Omental fat pad (tissue), 4 donors: Measurements from ENCODE around the gene DNM1L. TPM values are rescaled to one million over a fixed set of nuclear protein-coding genes. Genes with fewer than 3 reads are reported as not detected.

Source experiments
- ATAC-seq: fragments of 150-250 bp; one replicate; pipeline ENCODE4 v1.9.1; 2016; ENCODE audit warnings: mild to moderate bottlenecking, moderate library complexity; ENCODE audit not compliant: low FRiP score
- DNase-seq: peaks from one replicate; pipeline ENCODE4 v3.0.0-alpha.2; 2019; ENCODE audit warnings: low spot score
- CTCF ChIP-seq, 3 donors: fragments of 450-650 bp; IDR thresholded peaks; one replicate each; pipeline ENCODE4 v1.5.1; 2016 to 2017; ENCODE audit warnings: antibody characterized with exemption in 3 of 3, mild to moderate bottlenecking in 3 of 3, moderate library complexity in 2 of 3
- total RNA-seq, 4 donors: library from RNA; depleted of rRNA; stranded (reverse); fragments of >200 nt; gene quantifications; one replicate each; pipeline ENCODE4 v1.1.0, GENCODE V29; 2016

DNM1L gene
- total RNA-seq, result 10 to 100 TPM; 44.7 to 87.4 (median 59.8) TPM

GRCh38 chr12:32679091-32679919 is at the start of gene DNM1L:
Gene DNM1L, plus strand, starts transcription at chr12:32679301. Its CDS starts 63 bp downstream, at chr12:32679364.
- TF ChIP-seq CTCF (IDR thresholded peaks at IDR 0.05), result no peak
- peak; percentile 83 for DNase-seq

GRCh38 chr12:32641287-32641901 is 37.7 kb upstream of the DNM1L start:
- no peak for DNase-seq
- TF ChIP-seq CTCF (IDR thresholded peaks at IDR 0.05), result no peak
- ATAC-seq, result no peak

More at GRCh38 chr12:32679091-32679919, at the start of gene DNM1L:
- peak; percentile 99 for ATAC-seq

GRCh38 chr12:32644431-32644830 is 34.7 kb upstream of the DNM1L start:
- no peak for TF ChIP-seq CTCF (IDR thresholded peaks at IDR 0.05)
- ATAC-seq, result no peak
- no peak for DNase-seq

GRCh38 chr12:32647275-32647674 is 31.8 kb upstream of the DNM1L start:
- TF ChIP-seq CTCF (IDR thresholded peaks at IDR 0.05), result no peak
- ATAC-seq (no peak), DNase-seq (no peak)

- no peak for TF ChIP-seq CTCF (IDR thresholded peaks at IDR 0.05)
- ATAC-seq, result no peak
- no peak for DNase-seq
These were observed 28.6 kb upstream of the DNM1L start for GRCh38 chr12:32650508-32650907.

- no peak for TF ChIP-seq CTCF (IDR thresholded peaks at IDR 0.05)
These were observed 27.7 kb upstream of the DNM1L start for GRCh38 chr12:32651151-32651955.

More at GRCh38 chr12:32651151-32651955, 27.7 kb upstream of the DNM1L start:
- DNase-seq (no peak), ATAC-seq (no peak)
